Mesenchymal stem cell (in vitro differentiated cells and primary cell): Measurements from ENCODE around the gene NRXN3.

ENCODE experiments used
- DNase-seq: peaks from one replicate; pipeline ENCODE4 v3.0.0-alpha.2; 2013
- H2AFZ ChIP-seq: one replicate; pipeline ENCODE4 v1.6.1; 2013; ENCODE audit warnings: low read depth, mild to moderate bottlenecking, control low read depth, inconsistent platforms, low read length, moderate library complexity
- H2AK5ac ChIP-seq: 2 replicates; pipeline ENCODE4 v1.6.1; 2013; ENCODE audit warnings: low read length, moderate library complexity, mild to moderate bottlenecking, inconsistent platforms; ENCODE audit not compliant: severe bottlenecking
- H2BK120ac ChIP-seq: one replicate; pipeline ENCODE4 v1.6.1; 2013; ENCODE audit warnings: low read depth, mild to moderate bottlenecking, inconsistent platforms, low read length, moderate library complexity
- H2BK12ac ChIP-seq, 2 experiments: one replicate each; pipeline ENCODE4 v1.6.1; 2013; ENCODE audit warnings: inconsistent platforms in 2 of 2, low read length in 2 of 2, mild to moderate bottlenecking in 2 of 2, moderate library complexity in 2 of 2, control low read depth in 1 of 2
- H2BK15ac ChIP-seq: one replicate; pipeline ENCODE4 v1.6.1; 2013; ENCODE audit warnings: mild to moderate bottlenecking, low read depth, inconsistent platforms; ENCODE audit not compliant: poor library complexity, severe bottlenecking
- H2BK5ac ChIP-seq: 2 replicates; pipeline ENCODE4 v1.6.1; 2013; ENCODE audit warnings: low read depth, mild to moderate bottlenecking, low read length, control low read depth, inconsistent platforms; ENCODE audit not compliant: poor library complexity, severe bottlenecking
- H3K14ac ChIP-seq, 2 experiments: one replicate each; pipeline ENCODE4 v1.6.1; 2013; ENCODE audit warnings: inconsistent platforms in 2 of 2, low read length in 2 of 2, control low read depth in 1 of 2, mild to moderate bottlenecking in 1 of 2, moderate library complexity in 1 of 2
- H3K18ac ChIP-seq, 2 experiments: one replicate each; pipeline ENCODE4 v1.6.1; 2013; ENCODE audit warnings: inconsistent platforms in 2 of 2, low read length in 2 of 2, control low read depth in 1 of 2, low read depth in 1 of 2, mild to moderate bottlenecking in 1 of 2
- H3K23ac ChIP-seq, 2 experiments: one replicate each; pipeline ENCODE4 v1.6.1; 2013; ENCODE audit warnings: inconsistent platforms in 2 of 2, low read length in 2 of 2, mild to moderate bottlenecking in 2 of 2, moderate library complexity in 2 of 2, control low read depth in 1 of 2
- H3K27ac ChIP-seq: 2 replicates; pipeline ENCODE4 v1.5.1; 2013; ENCODE audit warnings: mild to moderate bottlenecking, moderate library complexity, low read length, control low read depth, inconsistent platforms; ENCODE audit not compliant: poor library complexity, severe bottlenecking
- H3K27me3 ChIP-seq, 2 experiments: 2 replicates each; pipeline versions ENCODE4 v1.6.1 to v1.7.0; 2013; ENCODE audit warnings: low read length in 2 of 2, mild to moderate bottlenecking in 2 of 2, moderate library complexity in 2 of 2, control low read depth in 1 of 2, inconsistent platforms in 1 of 2; ENCODE audit not compliant: control insufficient read depth in 1 of 2, insufficient read depth in 1 of 2
- H3K36me3 ChIP-seq, 2 experiments: 2 replicates each; pipeline versions ENCODE4 v1.6.1 to v1.7.0; 2013; ENCODE audit warnings: low read length in 2 of 2, control low read depth in 1 of 2, inconsistent platforms in 1 of 2, low read depth in 1 of 2, mild to moderate bottlenecking in 1 of 2; ENCODE audit not compliant: insufficient read depth in 2 of 2, control insufficient read depth in 1 of 2
- H3K4ac ChIP-seq, 2 experiments: one replicate each; pipeline ENCODE4 v1.6.1; 2013; ENCODE audit warnings: inconsistent platforms in 2 of 2, low read length in 2 of 2, mild to moderate bottlenecking in 2 of 2, moderate library complexity in 2 of 2, control low read depth in 1 of 2, low read depth in 1 of 2
- H3K4me1 ChIP-seq: 2 replicates; pipeline ENCODE4 v1.6.1; 2013; ENCODE audit warnings: low read depth, low read length, control low read depth; ENCODE audit not compliant: control insufficient read depth, insufficient read depth
- H3K4me2 ChIP-seq: 2 replicates; pipeline ENCODE4 v1.6.1; 2013; ENCODE audit warnings: low read length, mild to moderate bottlenecking, inconsistent platforms; ENCODE audit not compliant: poor library complexity, severe bottlenecking
- H3K4me3 ChIP-seq, 2 experiments: 2 replicates each; pipeline versions ENCODE4 v1.5.1 to v1.7.0; 2013; ENCODE audit warnings: low read length in 2 of 2, mild to moderate bottlenecking in 2 of 2, control low read depth in 1 of 2, low read depth in 1 of 2; ENCODE audit not compliant: insufficient read depth in 1 of 2
- H3K79me1 ChIP-seq: replicated peaks from 2 replicates; pipeline ENCODE4 v1.6.1; 2013; ENCODE audit warnings: mild to moderate bottlenecking, control low read depth, low read length, inconsistent platforms; ENCODE audit not compliant: poor library complexity, severe bottlenecking
- H3K9ac ChIP-seq: 2 replicates; pipeline ENCODE4 v1.7.0; 2013; ENCODE audit warnings: mild to moderate bottlenecking, low read length, moderate library complexity
- H3K9me3 ChIP-seq: 2 replicates; pipeline ENCODE4 v1.7.0; 2013; ENCODE audit warnings: mild to moderate bottlenecking, low read length; ENCODE audit not compliant: control insufficient read depth
- H4K8ac ChIP-seq: one replicate; pipeline ENCODE4 v1.6.1; 2013; ENCODE audit warnings: inconsistent platforms, mild to moderate bottlenecking, low read length, moderate library complexity
- H4K91ac ChIP-seq: one replicate; pipeline ENCODE4 v1.6.1; 2013; ENCODE audit warnings: mild to moderate bottlenecking, low read length, inconsistent platforms
- WGBS: methylation state at CpG from one replicate; pipeline ENCODE4 v1.1.7; 2013; ENCODE audit warnings: mixed read lengths; 5-methylcytosine and 5-hydroxymethylcytosine counted together

The NRXN3 gene

DNA sequence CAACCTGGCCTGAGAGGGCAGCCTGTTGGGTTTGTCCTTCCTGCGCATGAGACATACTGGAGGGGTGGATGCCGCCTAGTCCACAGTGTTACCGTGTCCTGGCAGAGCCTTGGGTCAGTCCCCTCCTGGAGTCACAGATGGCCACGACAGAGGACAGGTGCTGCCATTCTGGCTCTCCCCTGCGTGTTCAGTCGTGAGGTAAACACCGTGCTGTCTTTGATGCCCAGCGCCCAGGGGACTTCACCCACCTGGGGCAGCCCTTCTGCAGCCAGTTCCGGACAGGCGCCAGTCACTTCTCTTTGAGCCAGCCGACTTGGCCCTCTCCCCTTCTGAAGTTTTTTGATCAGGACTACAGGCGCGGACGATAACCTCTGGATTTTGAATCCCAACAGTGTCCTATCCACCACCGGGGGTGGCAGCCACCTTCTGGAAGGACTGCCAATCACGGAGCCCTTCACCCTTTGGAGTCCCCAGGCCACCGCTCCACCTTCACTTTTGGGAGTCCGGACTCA lies 1108.2 kb downstream of the NRXN3 start:
- Histone ChIP-seq H3K14ac (peak overlapping the region in 1 of 2 experiments; percentile 46), H3K27me3 (peaks cover 47 to 71% of the 10 kb centered on the region in 2 experiments), H3K9ac (peak overlapping the region; percentile 54), H4K91ac (no peak overlapping the region), H2BK15ac (peak overlapping the region; percentile 49), H3K79me1 (no peaks in the 10 kb centered on the region), H4K8ac (no peak overlapping the region), H2AK5ac (no peak overlapping the region), H3K4me1 (peaks cover 13% of the 10 kb centered on the region), H2BK12ac (peak overlapping the region in 1 of 2 experiments; percentile 61), H2BK5ac (no peak overlapping the region), H3K27ac (no peak overlapping the region), H3K36me3 (no peaks in the 10 kb centered on the region), H3K4ac (no peak overlapping the region), H3K9me3 (no peaks in the 10 kb centered on the region), H3K18ac (peak overlapping the region in 1 of 2 experiments; percentile 63), H3K23ac (peak overlapping the region in 1 of 2 experiments; percentile 61), H3K4me3 (peak overlapping the region; percentile 64 to 80), H2AFZ (no peak overlapping the region), H2BK120ac (no peak overlapping the region), H3K4me2 (peak overlapping the region; percentile 100)
- WGBS, result 35% methylated on average over 18 of the region's 18 CpGs
- no peak for DNase-seq

DNA sequence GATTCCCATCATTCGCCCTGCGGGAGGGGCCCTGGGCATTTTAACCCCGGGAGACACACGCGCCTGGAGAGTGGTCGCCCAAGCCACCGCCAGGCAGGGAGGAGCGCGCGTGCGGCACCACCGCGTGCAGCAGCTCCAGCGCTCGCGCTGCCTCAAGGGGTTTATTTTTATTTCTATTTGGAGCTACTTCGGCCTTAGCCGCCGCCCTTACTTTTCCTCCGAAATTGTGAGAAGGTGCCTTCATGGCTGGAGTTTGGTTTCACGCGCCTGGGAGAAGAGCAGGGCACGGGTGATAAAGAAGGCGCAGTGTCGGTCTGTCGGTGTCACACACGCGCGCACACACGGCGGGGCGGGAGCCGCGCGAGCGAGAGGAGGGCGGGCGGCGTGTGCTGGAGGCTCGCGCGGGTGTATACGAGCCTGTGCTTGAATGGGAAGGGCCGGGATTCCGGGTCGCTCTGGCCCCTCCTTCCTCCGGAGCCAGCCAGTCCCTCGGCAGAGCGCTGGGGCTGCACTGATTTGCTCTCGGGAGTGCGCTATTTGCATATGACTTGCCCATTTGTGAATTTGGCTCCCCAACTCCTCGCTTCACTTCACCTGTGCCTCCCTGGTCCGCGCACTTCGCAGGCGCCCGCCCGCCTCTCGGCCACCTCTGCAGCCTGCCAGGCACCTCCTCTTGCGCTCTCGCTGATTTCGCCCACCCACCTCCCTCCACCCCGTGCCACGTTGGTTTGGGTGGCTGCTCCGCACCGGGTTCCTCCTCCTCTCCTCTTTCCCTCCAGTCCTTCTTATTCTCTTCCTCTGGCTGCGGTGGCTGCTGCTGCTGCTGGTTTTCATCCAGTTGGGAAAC lies 1108.8 kb downstream of the NRXN3 start:
- Histone ChIP-seq H3K27me3 (peaks cover 48 to 73% of the 10 kb centered on the region in 2 experiments), H3K79me1 (no peaks in the 10 kb centered on the region), H3K9me3 (no peaks in the 10 kb centered on the region), H3K18ac (peak overlapping the region in 1 of 2 experiments; percentile 63), H4K91ac (no peak overlapping the region), H2AK5ac (no peak overlapping the region), H2AFZ (peak overlapping the region; percentile 87), H2BK12ac (peak overlapping the region in 1 of 2 experiments; percentile 87), H3K27ac (no peak overlapping the region), H3K4me1 (peaks cover 13% of the 10 kb centered on the region), H3K23ac (peak overlapping the region in 1 of 2 experiments; percentile 71), H3K9ac (peak overlapping the region; percentile 54), H4K8ac (peak overlapping the region; percentile 10), H3K4me3 (peak overlapping the region; percentile 64 to 80), H3K4ac (no peak overlapping the region), H2BK120ac (no peak overlapping the region), H2BK15ac (peak overlapping the region; percentile 60), H3K36me3 (no peaks in the 10 kb centered on the region), H3K4me2 (peak overlapping the region; percentile 100), H2BK5ac (no peak overlapping the region), H3K14ac (peak overlapping the region in 1 of 2 experiments; percentile 83)
- WGBS, result under 1% methylated on average over 61 of the region's 67 CpGs
- peak; percentile 91 for DNase-seq

DNA sequence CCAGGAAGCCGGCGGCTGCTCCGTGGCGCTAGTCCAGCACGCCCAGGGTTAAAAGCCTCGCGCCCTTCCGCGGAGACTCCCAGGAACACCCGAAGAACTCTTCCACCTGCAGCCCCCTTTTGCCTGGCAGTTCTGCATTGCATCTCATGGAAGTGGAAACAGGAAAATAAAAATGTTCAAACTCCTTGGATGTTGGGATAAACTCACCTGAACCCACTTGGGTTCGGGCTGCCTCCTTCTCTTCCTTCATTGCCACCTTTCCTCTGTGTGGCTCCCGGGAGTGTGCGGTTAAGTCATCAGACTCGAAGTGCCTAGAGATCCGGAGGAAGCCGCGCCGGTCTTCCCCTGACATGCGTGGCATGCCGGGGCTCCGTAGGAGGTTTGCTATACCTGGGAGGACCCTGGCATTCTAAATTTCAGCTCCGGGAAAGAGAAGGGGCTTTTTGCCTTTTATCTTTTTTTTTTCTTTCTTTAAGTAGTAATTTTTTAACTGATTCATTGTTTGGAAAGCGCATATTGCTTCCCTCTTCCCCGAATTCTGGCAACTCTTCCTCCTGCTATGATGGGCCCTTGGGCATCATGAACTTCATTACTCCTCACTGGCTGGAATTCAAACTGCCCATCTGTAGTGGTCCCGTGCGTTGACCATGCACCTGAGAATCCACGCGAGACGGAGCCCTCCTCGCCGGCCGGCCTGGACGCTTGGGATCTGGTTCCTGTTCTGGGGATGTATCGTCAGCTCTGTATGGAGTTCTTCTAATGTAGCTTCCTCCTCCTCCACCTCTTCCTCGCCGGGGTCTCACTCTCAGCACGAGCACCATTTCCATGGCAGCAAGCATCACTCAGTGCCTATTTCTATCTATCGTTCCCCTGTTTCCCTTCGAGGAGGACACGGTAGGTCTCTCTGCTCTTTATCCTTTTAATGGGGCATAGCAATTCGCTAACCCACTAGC lies 1109.7 kb downstream of the NRXN3 start:
- no peak overlapping the region for H2BK15ac ChIP-seq
- H3K4me2 ChIP-seq, result peak overlapping the region; percentile 100
- no peak overlapping the region for H3K18ac ChIP-seq
- peak; percentile 25 for DNase-seq
- no peak overlapping the region for H4K8ac ChIP-seq
- no peak overlapping the region for H2BK120ac ChIP-seq
- no peak overlapping the region for H3K4ac ChIP-seq
- no peak overlapping the region for H3K23ac ChIP-seq
- H3K4me1 ChIP-seq, result peaks cover 13% of the 10 kb centered on the region
- H3K27ac ChIP-seq, result no peak overlapping the region
- 3% methylated on average over 35 of the region's 41 CpGs for WGBS
- H2BK12ac ChIP-seq, result no peak overlapping the region
- no peak overlapping the region for H4K91ac ChIP-seq
- H2AFZ ChIP-seq, result no peak overlapping the region
- no peak overlapping the region for H2AK5ac ChIP-seq
- no peaks in the 10 kb centered on the region for H3K9me3 ChIP-seq
- peaks cover 48 to 73% of the 10 kb centered on the region in 2 experiments for H3K27me3 ChIP-seq
- H2BK5ac ChIP-seq, result no peak overlapping the region
- peak overlapping the region; percentile 55 to 80 for H3K4me3 ChIP-seq
- H3K36me3 ChIP-seq, result no peaks in the 10 kb centered on the region
- no peak overlapping the region for H3K9ac ChIP-seq
- H3K14ac ChIP-seq, result no peak overlapping the region
- H3K79me1 ChIP-seq, result no peaks in the 10 kb centered on the region
